ENCODE data around the gene SCGB2B2. TPM values are rescaled to one million over a fixed set of nuclear protein-coding genes. Genes with fewer than 3 reads are reported as not detected.

Gene SCGB2B2
- total and polyA plus RNA-seq, 4 donors: 0.21 to 1.1 (median 0.69) TPM

GRCh38 chr19:34715357-34715756, 38.4 kb upstream of the SCGB2B2 start:
- DNase-seq: no peak
- no peak for ATAC-seq (ENCODE audit: insufficient read depth, low FRiP score)
- Histone ChIP-seq H3K36me3 (ENCODE audit: control insufficient read depth in 4 of 4, insufficient read depth in 4 of 4, low read length in 4 of 4) (no peaks in the 10 kb centered on the region), H3K27me3 (ENCODE audit: control insufficient read depth in 3 of 3, insufficient read depth in 3 of 3, low read length in 2 of 3) (no peaks in the 10 kb centered on the region), H3K9ac (ENCODE audit: insufficient read depth in 1 of 2, low read length in 2 of 2) (no peak overlapping the region), H3K4me1 (ENCODE audit: control insufficient read depth in 5 of 5, insufficient read depth in 5 of 5, low read length in 5 of 5) (no peaks in the 10 kb centered on the region), H3K9me3 (ENCODE audit: control insufficient read depth in 4 of 4, insufficient read depth in 3 of 4, low read length in 3 of 4) (peaks cover 1 to 3% (median 3%) of the 10 kb centered on the region in 4 donors), H3K27ac (ENCODE audit: low read depth in 1 of 2, low read length in 1 of 2) (no peak overlapping the region), H3K4me3 (no peak overlapping the region)
- TF ChIP-seq, protein P1, sequence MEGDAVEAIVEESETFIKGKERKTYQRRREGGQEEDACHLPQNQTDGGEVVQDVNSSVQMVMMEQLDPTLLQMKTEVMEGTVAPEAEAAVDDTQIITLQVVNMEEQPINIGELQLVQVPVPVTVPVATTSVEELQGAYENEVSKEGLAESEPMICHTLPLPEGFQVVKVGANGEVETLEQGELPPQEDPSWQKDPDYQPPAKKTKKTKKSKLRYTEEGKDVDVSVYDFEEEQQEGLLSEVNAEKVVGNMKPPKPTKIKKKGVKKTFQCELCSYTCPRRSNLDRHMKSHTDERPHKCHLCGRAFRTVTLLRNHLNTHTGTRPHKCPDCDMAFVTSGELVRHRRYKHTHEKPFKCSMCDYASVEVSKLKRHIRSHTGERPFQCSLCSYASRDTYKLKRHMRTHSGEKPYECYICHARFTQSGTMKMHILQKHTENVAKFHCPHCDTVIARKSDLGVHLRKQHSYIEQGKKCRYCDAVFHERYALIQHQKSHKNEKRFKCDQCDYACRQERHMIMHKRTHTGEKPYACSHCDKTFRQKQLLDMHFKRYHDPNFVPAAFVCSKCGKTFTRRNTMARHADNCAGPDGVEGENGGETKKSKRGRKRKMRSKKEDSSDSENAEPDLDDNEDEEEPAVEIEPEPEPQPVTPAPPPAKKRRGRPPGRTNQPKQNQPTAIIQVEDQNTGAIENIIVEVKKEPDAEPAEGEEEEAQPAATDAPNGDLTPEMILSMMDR (IDR thresholded peaks at IDR 0.05; ENCODE audit: control extremely low read depth, extremely low read depth): no peak

- Histone ChIP-seq H3K4me1 (ENCODE audit: control insufficient read depth in 5 of 5, insufficient read depth in 5 of 5, low read length in 5 of 5) (no peaks in the 10 kb centered on the region), H3K27ac (ENCODE audit: low read depth in 1 of 2, low read length in 1 of 2) (no peak overlapping the region), H3K4me3 (no peak overlapping the region), H3K9me3 (ENCODE audit: control insufficient read depth in 4 of 4, insufficient read depth in 3 of 4, low read length in 3 of 4) (peaks cover 1 to 3% (median 3%) of the 10 kb centered on the region in 4 donors), H3K9ac (ENCODE audit: insufficient read depth in 1 of 2, low read length in 2 of 2) (no peak overlapping the region), H3K36me3 (ENCODE audit: control insufficient read depth in 4 of 4, insufficient read depth in 4 of 4, low read length in 4 of 4) (no peaks in the 10 kb centered on the region), H3K27me3 (ENCODE audit: control insufficient read depth in 3 of 3, insufficient read depth in 3 of 3, low read length in 2 of 3) (no peaks in the 10 kb centered on the region)
- TF ChIP-seq, protein P1 (IDR thresholded peaks at IDR 0.05; ENCODE audit: control extremely low read depth, extremely low read depth): no peak
- WGBS, 2 donors: 86 to 88% methylated on average over 2 of the region's 2 CpGs
- ATAC-seq (ENCODE audit: insufficient read depth, low FRiP score) (no peak), DNase-seq (no peak)
Measured at GRCh38 chr19:34713262-34713637, 36.3 kb upstream of the SCGB2B2 start.

DNA sequence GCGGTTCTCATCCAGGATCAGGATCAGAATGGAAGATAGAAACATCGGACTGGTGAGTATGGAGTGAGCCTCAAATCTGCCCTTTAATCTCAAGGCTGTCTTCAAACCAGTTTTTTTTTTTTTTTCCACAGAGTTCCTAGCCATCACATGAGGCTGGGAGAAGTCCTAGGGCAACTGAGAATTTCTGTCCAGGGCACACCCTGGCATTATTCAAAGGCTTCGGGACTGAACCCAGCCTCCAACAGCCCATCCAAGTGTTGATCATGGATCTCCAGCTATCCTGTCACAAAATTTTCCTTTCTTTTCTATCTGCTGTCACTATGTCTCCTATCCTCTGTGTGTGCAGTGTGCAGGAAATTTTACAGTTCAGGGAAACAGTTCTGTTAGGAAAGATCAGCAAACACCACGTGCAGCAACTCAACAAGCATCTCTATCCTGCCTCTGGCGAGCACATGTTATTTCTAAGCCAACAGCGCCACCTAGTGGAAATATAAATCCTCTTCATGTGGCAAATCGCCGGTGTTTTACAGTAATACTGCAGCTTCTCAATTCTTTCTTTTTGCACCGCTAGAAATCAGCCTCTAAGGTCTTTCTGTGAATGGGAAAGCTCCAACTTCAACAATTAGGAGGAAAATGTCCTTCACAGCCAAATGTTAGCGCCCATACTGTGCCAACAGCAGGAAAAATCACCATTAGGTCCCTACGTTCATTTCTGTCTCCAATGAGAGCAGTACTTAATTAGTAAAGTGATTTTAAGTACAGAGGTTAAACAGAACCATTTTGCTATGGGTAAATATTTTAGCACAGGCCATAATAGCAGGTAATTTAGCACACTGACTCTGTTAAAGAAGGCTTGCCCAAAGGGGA, 35.7 kb upstream of the SCGB2B2 start:
- Histone ChIP-seq H3K36me3 (ENCODE audit: control insufficient read depth in 4 of 4, insufficient read depth in 4 of 4, low read length in 4 of 4) (no peaks in the 10 kb centered on the region), H3K4me3 (no peak overlapping the region), H3K9me3 (ENCODE audit: control insufficient read depth in 4 of 4, insufficient read depth in 3 of 4, low read length in 3 of 4) (peaks cover 1 to 3% (median 3%) of the 10 kb centered on the region in 4 donors), H3K4me1 (ENCODE audit: control insufficient read depth in 5 of 5, insufficient read depth in 5 of 5, low read length in 5 of 5) (no peaks in the 10 kb centered on the region), H3K27me3 (ENCODE audit: control insufficient read depth in 3 of 3, insufficient read depth in 3 of 3, low read length in 2 of 3) (no peaks in the 10 kb centered on the region), H3K27ac (ENCODE audit: low read depth in 1 of 2, low read length in 1 of 2) (no peak overlapping the region), H3K9ac (ENCODE audit: insufficient read depth in 1 of 2, low read length in 2 of 2) (no peak overlapping the region)
- TF ChIP-seq, protein P1 (IDR thresholded peaks at IDR 0.05; ENCODE audit: control extremely low read depth, extremely low read depth): peak; percentile 77
- no peak for ATAC-seq (ENCODE audit: insufficient read depth, low FRiP score)
- peak; percentile 46 to 88 (median 74) for DNase-seq
- WGBS, 2 donors: 38% methylated on average over 11 of the region's 11 CpGs
